RWPE1 (cell line): ENCODE measurements around the gene RAB3A.

ENCODE experiments used
- CTCF ChIA-PET: fragments of 350-600 bp; sonication (Branson Sonifier 250); formaldehyde crosslinking; extraction: SDS; loops from one replicate; lab custom pipeline; 2021; lab: Yijun Ruan, JAX
- POLR2A ChIA-PET: fragments of 400-600 bp; formaldehyde crosslinking; extraction: SDS; loops from one replicate; lab custom pipeline; 2020; ENCODE audit warnings: antibody characterized with exemption; ENCODE audit not compliant: low non-redundant PET; lab: Yijun Ruan, JAX
- DNase-seq: peaks from one replicate; pipeline ENCODE4 v3.0.0; 2012; ENCODE audit warnings: low spot score
- H3K27ac ChIP-seq: fragments of 450-650 bp; 2 replicates; pipeline ENCODE4 v1.5.1; 2017
- CTCF ChIP-seq: fragments of 450-650 bp; conservative IDR thresholded peaks from 2 replicates; pipeline ENCODE4 v1.5.1; 2017; ENCODE audit warnings: low read depth, mild to moderate bottlenecking

Gene RAB3A

GRCh38 chr19:18190278-18190677, 13.6 kb downstream of the RAB3A start:
- H3K27ac ChIP-seq = peak overlapping the region; percentile 98
- POLR2A ChIA-PET = no interaction called here
- CTCF ChIA-PET = interaction anchor here (0.6 kb wide), 2 partner anchors 9 to 12 kb away, joined by 4 to 5 read pairs; no protein-coding TSS in a partner anchor
- TF ChIP-seq CTCF = no peak
- no peak for DNase-seq

DNA sequence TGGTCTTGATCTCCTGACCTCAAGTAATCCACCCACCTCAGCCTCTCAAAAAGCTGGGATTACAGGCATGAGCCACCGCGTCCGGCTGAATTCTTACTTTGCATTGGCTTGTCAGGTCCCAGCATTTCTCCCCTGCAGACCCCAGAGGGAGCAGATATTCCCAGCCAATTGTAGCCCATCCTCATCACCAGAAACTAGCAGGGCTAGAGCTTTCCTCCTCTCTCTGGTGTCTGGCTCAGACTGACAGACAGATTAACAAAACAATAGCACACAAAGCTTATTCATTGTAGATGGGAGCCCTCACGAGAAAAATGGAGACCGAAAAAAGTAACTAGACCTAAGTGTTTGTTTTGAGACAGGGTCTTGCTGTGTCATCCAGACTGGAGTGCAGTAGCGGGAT, 18.3 kb downstream of the RAB3A start:
- no peak for DNase-seq
- CTCF ChIA-PET = no interaction called here
- POLR2A ChIA-PET = no interaction called here
- TF ChIP-seq CTCF = no peak
- peak overlapping the region; percentile 7; the same call in 1 of the 2 replicates for H3K27ac ChIP-seq

DNA sequence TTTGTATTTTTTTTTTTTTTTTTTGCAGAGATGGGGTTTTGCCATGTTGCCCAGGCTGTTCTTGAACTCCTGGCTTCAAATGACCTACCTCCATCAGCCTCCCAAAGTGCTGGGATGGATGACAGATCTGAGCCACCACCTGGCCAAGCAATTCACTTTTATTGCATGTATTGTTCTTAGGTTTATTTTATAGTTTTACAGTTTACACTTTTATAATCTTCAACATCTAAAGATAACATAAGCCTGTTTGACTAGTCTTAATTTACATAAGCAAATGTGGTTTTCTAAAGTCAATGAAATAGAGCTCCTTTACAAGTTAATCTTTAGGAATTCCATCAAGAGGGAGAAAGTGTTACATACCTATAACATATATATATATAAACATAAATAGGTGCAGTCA, 20.3 kb downstream of the RAB3A start:
- ChIA-PET POLR2A (interaction anchor here (0.7 to 1.1 kb wide), 2 partner anchors 10 to 73 kb away, joined by 5 to 6 read pairs; partner anchors contain the start of gene IFI30), CTCF (interaction anchor here (2.0 kb wide), 1 partner anchor 68 kb away, joined by 4 read pairs; no protein-coding TSS in a partner anchor)
- H3K27ac ChIP-seq = no peak overlapping the region
- DNase-seq = no peak
- no peak for TF ChIP-seq CTCF

- no peak for DNase-seq
- ChIA-PET CTCF (no interaction called here), POLR2A (no interaction called here)
- TF ChIP-seq CTCF = no peak
- peak overlapping the region; percentile 18; the same call in 1 of the 2 replicates for H3K27ac ChIP-seq
Measured at GRCh38 chr19:18179957-18180356, 23.9 kb downstream of the RAB3A start.

DNA sequence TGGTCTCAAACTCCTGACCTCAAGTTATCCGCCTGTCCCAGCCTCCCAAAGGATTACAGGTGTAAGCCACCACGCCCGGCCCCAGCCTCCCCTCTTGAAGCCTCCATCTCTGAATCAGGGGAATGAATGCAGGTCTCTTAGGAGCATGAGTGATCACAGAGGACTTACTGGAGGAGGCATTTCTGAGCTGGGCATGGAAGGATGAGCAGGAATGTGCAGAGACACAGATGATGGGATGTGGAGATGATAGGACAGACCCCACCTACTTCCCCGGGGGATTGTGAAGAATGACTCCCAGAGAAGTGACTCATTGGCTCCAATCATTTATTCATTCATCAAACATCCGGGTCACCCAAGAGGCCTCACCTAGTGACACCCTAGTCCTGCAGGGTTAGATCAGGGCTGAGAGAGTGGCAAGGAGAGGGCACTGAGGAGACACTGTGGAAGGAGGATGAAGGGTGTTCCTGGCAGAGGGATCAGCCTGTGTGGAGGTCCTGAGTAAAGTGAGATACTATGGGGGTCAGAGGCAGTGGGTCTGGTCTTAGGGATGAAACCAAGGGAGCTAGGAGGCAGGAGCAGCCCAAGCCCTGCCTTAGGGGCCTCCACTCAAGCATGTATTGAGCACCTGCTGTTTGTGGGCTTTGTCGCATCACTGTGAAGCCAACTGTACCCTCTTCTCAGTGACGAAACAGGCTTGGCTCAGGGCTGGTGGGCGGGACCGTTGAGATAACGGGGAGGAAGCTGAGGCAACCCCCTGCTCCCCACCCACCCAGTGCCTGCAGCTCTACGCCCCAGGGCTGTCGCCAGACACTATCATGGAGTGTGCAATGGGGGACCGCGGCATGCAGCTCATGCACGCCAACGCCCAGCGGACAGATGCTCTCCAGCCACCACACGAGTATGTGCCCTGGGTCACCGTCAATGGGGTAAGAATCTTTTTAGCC, 27.2 kb downstream of the RAB3A start:
- H3K27ac ChIP-seq = peak overlapping the region; percentile 6; the same call in 1 of the 2 replicates
- TF ChIP-seq CTCF = no peak
- no peak for DNase-seq
- CTCF ChIA-PET = interaction anchor here (0.7 to 0.9 kb wide), 2 partner anchors 58 to 1608 kb away, joined by 3 read pairs; no protein-coding TSS in a partner anchor
- POLR2A ChIA-PET = no interaction called here

GRCh38 chr19:18174983-18175382, 28.9 kb downstream of the RAB3A start:
- CTCF ChIA-PET = interaction anchor here (0.6 to 1.5 kb wide), 3 partner anchors 14 to 59 kb away, joined by 3 to 5 read pairs (median 3); no protein-coding TSS in a partner anchor
- POLR2A ChIA-PET = no interaction called here
- no peak for DNase-seq
- peak overlapping the region; percentile 88 for H3K27ac ChIP-seq
- no peak for TF ChIP-seq CTCF
